HG02885 (cell line): Measurements from ENCODE around the gene BORCS5.
A peak's percentile ranks its signal among the peaks of the same experiment; 100 is the strongest.
"Not testable (repeated sequence)": the region's sequence is repeated elsewhere in the genome, so short reads cannot be mapped to it uniquely, and the experiment has no call there.

Source experiments
- ATAC-seq: cut with Tn5 transposase; IDR thresholded peaks from one replicate; pipeline ENCODE4 v1.9.1; 2021; ENCODE audit warnings: mild to moderate bottlenecking; ENCODE audit not compliant: unreplicated experiment, poor library complexity

The BORCS5 gene

DNA sequence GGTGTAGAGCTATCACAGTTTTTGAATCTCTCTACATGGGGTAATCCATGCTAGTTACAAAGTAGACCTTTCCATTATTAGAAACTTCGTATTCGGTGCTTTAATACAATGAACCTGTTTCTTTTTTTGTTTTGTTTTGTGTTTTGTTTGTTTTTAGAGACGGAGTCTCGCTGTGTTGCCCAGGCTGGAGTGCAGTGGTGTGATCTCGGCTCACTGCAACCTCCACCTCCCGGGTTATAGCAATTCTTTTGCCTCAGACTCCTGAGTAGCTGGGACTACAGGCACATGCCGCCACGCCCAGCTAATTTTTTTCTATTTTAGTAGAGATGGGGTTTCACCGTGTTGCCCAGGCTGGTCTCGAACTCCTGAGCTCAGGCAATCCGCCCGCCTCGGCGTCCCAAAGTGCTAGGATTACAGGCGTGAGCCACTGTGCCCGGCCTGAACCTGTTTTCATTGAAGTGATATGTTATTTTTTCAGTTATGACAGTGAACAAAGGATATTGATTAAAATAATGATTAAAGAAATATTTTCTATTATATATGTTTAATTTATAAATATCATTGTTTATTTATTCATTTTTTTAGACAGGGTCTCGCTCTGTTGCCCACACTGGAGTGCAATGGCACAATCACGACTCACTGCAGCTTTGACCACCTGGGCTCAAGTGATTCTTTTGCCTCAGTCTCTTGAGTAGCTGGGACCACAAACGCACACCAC, 5.3 kb upstream of the BORCS5 start:
- ATAC-seq = not testable (repeated sequence)

DNA sequence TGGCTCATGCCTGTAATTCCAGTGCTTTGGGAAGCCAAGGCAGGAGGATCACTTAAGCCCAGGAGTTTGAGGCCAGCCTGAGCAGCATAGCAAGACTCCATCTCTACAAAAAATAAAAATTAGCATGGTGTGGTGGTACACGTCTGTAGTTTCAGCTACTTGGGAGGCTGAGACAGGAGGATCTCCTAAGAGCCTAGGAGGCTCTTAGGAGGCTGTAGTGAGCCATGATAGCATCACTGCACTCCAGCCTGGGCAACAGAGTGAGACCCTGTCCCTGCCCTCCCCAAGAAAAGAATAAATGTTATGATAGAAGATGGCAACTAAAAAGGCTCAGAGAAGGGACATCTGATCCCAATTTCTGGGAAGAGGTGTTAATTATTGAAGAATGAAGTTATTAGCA, 3.6 kb upstream of the BORCS5 start:
- ATAC-seq = no peak

DNA sequence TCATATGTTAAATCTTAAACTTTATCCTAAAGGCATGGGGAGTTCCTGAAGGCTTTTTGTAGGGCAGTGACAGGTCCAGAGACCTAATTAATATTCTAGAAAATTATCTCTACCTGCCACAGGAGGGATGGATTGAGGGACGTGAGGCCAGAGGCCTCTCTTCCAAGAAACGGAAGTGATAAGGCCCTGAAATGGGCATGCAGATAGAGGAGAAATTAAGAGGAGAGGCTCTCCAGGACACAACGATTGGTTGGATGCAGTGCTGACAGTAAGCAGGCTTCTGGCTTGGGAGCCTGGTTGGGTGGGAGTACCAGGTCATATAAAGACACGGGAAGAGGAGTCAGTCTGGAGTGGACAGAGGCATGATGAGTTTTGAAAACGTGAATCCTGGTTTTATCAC, 3.1 kb upstream of the BORCS5 start:
- no peak for ATAC-seq

DNA sequence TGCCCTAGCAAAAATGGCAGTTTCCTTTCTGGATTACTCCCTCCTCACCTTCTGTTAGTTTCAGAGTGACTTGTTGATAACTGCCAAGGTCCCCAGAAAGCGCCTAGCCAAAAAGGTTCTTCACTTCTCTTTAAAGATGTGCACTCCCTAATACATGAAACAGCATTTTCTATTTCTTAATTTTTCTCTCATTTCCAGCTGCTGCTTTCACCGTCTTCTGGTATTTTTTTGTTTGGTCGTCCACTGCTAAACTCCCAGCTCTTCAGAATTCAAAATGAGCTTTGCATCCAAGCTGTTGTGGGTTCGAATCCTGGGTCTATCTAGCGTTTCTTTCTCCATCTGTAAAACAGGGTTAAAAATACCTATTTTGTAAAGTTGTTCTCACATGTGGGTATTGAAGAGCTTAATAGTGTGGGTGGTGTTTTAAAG, 397 bp upstream of the BORCS5 start:
- ATAC-seq = no peak

DNA sequence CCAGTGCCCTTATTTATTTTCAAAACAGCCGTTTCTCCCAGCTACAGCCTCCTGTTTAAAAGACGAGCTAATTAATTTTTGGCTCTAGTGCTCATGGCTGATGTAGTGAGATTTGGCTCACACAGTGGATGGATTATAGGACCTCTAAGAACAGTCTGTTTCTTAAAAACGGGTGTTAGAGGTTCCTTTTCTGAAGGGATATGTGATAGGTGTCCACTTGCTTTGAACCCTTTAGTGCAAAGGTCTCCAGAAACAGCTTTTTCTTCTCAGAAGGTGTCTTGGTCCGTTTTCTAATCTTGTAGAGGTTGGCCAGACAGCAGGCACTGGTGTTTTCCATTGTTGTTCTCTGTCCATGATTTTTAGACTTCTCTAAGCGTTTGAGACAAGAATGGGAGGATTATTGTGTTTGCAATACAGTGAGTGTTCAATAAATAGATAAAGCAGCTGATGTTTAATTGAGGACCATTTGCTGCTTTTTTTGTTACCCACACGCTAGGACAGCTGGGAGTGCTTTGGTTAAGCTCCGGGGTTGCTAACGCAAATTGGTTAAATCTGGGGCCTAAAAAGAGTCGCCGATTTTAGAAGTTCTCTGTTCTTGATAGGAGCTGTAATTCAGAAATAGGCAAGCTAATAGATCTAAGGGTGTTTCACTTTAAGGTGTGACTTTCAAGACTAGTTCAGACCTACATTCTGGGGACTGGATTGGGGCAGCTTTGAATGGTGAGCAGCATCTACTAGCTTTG, 1.0 kb downstream of the BORCS5 start:
- ATAC-seq = no peak

DNA sequence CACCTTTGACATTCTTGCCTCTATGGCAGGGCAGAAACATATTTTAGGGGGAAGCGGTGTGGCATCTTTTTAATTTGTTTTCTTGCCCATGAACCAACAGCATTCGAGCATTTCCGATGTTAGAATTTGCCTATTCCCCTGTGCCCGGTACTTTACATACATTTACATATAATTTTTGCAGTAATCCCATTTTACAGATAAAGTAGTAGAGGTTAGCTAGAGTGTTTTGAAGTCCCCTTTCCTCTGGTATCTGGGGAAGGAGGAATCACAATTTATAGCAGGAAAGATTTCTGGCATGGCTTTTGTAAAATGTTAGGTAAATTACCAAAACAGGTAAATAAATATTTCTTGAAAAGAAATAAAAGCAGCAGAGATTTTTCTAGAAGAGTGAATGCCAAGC, 1.6 kb downstream of the BORCS5 start:
- no peak for ATAC-seq

DNA sequence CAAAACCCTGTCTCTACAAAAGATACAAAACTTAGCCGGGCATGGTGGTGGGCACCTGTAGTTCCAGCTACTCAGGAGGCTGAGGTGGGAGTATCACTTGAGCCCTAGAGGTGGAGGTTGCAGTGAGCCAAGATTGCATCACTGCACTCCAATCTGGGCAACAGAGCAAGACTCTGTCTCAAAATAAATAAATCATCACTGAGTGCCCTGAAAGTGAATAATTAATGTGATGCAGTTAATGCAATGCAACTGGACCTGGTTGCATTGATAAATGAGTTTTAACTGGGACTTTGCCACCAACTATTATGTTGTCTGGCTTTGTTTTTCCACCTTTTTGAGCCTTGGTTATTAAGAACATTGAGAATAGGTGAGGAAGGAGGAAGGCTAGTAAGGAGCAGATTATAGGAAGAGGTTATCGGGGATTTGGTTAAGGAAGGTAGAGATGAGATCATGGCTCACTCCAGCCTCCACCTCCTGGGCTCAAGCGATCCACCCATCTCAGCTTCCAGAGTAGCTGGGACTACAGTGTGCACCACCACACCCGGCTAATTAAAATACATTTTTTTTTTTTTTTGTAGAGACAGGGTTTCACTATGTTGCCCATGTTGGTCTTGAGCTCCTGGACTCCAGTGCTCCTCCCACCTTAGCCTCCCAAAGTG, 8.0 kb downstream of the BORCS5 start:
- no peak for ATAC-seq

DNA sequence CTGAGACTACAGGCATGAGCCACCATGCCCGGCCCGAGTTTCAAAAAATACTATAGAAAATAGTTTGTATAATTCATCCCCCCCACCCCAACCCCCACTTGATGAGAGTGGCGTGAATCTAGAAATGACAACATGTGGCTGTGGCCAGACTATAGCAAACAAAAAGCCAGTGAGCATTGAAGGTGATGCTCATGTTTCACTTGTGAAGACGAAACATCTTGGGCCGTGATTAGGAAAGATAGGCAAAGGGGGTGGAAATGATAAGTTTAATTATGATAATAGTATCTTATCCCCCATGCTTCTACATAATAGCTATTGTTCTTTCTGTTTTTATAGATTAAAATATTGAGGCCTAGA, 8.5 kb downstream of the BORCS5 start:
- no peak for ATAC-seq

DNA sequence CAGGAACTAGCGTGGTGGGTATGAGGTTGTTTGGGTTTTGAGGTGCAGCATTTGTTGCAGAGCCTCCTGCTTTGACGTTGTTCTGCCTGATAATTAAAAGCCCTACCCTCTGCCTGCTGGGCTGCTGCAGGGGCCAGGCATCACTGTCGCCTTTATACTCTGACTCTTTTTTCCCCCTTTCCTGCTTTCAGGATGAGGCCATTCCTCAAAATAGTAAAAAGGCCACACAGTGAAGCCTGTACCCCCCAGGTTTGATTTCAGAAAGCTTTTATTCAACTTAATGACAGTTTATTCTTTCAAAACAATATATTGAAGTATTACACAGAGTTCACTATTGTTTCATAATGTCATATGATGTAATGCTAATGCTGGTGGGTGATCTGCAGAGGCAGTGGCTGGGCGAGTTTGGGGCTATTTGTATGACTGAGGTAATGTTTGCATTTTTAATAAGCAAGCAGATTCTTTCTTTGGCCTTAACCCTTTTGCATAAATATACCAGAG, 9.1 kb downstream of the BORCS5 start:
- ATAC-seq = no peak

DNA sequence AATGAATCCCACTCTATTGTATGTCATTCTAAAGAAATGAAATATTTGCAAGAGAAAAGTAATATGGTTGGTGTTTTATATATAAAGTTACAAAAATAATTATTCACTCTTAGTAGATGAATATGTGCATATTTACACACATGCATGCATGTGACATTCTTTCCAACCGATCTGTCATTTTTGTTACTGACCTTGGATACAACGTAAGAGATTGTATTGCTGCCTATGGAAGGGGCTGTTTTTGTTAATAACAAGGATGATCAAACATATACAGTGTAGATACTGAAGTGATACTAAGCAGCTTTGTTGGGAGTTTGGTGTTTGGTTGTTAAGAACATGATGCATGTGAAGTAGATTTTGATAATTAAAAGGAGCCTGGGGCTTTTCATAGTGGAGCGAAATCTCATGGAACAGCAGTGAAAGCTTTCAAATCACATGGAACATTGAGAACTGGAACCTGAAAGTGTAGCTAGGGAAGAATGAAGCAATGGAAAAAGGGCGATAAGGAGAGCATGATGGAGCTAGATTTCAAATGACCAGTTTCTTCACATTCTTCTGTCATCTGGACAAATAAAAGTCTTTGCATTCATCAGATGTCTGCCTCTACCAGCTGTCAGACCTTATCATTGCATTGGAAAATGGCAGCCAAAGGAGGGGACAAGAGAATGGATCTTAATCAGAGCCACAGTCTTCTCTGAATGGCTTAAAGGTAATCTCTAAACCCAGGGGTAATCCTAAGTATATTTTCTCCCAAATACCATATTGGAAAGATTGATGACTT, 10.0 kb downstream of the BORCS5 start:
- ATAC-seq = no peak

DNA sequence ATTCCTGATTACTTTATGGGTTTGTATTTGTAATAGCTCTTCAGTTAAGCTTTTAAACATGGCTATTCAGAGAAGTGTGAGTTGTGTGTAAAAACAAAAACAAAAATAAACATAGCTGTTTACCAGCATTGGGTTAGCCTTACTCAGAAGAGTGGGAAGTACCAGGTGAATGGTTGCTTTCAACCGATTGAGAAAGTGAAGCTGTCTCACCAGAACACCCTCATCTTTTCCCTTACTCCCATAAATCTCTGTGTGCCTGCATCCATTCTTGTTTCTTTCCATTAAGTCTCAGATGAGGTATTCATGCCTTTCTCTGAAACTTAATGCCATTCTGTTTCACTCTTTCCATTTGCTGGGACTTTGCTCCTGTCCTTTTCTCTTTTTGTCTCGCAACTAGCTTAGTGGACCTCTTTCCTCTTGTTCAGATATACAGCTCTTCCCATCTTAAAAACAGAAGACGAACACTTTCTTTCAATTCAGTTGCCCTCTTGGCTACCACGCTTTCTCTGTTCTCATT, 10.7 kb downstream of the BORCS5 start:
- ATAC-seq = no peak

DNA sequence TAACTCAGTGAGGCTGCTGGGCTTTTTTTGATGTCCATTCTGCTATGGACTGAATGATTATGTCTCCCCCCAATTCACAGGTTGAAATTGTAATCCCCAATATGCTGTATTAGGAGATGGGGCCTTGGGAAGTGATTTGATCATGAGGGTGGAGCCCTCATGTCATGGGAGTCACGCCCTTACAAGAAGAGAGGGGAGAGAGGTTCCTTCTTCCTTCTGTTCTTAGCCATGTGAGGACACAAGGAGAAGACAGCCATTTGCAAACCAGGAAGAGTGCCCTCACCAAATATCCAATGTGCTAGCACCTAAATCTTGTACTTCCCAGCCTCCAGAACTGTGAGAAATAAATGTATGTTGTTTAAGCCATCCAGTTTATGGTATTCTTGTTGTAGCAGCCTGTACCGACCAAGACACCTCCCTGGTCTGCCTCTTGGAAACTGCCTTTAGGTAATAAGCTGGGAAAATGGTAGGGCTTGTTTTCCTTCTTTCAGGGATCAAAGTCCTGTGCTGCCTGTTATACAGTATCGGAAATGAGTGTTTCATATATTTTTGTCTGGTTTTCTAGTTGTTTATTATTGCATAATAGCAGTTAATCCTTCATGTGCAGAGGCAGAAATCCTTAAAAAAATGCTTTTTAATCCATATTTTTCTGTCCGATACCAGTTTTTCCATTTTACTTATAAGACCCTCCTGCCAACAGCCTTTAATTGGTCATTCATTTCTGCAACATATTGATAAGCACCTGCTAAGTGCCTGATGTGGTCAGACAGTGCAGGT, 16.3 kb downstream of the BORCS5 start:
- ATAC-seq = no peak

DNA sequence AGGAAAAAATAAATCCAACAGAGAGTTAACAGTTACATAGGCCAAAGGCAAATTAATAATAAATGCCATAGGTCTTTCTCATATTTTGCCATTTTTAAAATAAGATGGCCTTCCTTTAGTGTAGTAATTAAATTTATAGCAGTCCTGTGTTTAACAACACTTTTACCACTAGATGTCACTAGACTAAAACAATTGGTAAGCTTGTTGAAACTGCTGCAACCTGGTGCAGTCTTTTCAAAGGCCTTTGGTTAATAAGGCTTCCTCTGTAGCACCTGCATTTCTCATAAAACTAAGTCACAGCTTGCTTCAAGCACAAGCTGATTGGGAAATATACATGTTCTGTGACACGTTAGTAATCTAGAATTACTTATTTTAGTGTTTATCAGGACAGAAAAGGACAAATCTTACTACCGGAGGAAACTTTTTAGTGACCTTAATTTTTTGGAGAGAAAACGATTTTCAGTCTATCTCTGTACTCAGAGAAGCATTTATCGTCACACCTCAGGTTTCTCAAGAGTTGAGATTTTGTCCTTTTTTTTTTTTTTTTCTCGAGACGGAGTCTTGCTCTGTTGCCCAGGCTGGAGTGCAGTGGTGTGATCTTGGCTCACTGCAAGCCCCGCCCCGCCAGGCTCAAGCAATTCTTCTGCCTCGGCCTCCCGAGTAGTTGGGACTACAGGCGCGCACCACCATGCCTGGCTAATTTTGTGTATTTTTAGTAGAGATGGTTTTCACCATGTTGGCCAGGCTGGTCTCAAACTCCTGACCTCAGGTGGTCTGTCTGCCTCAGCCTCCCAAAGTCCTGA, 20.0 kb downstream of the BORCS5 start:
- ATAC-seq = peak; percentile 59

DNA sequence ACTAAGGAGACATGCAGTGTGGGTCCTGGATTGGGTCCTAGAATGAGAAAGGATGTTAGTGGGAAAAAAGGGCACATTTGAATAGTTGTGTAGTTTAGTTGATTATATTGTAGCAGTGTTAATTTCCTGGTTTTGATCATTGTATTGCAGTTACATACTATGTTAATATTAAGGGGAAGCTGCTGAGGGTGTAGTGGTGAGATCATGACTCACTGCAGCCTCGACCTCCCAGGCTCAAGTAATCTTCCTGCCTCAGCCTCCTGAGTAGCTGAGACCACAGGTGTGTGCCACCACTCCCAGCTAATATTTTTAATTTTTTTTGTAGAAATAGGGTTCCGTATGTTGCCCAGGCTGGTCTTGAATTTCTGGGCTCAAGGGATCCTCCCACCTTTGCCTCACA, 21.7 kb downstream of the BORCS5 start:
- no peak for ATAC-seq

DNA sequence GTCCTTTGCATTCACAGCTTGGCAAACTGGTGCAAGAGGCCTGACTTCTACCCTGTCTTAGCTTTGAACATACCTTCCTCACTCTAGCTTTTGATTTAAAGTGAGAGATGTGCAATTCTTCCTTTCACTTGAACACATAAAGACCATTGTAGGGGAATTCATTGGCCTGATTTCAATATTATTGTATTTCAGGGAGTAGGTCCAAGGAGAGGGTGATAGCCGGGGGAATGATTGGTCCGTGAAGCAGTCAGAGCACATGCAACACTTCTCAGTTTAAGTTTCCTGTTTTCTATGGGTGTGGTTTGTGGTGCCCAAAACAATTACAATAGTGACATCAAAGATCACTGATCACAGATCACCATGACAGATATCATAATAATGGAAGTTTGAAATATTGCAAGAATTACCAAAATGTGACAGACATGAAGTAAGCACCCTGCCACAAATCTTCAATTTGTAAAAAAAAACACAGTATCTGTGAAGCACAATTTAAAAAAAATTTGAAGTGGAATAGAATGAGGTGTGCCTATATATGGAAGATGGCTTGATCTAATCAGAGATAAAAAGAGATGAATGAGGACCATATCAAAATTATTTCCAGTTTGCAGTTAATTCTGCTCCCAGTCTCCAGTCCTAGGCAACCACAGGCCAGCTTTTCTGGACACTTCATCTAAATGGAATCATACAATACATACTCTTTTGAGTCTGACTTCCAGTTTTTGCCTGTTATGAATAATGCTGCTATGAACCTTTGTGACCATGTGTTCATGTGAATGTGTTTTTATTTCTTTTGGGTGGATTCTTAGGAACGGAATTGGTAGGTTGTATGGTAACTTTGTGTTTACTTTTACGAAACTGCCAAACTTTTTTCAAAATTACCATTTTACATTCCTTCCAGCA, 23.2 kb downstream of the BORCS5 start:
- ATAC-seq = no peak

DNA sequence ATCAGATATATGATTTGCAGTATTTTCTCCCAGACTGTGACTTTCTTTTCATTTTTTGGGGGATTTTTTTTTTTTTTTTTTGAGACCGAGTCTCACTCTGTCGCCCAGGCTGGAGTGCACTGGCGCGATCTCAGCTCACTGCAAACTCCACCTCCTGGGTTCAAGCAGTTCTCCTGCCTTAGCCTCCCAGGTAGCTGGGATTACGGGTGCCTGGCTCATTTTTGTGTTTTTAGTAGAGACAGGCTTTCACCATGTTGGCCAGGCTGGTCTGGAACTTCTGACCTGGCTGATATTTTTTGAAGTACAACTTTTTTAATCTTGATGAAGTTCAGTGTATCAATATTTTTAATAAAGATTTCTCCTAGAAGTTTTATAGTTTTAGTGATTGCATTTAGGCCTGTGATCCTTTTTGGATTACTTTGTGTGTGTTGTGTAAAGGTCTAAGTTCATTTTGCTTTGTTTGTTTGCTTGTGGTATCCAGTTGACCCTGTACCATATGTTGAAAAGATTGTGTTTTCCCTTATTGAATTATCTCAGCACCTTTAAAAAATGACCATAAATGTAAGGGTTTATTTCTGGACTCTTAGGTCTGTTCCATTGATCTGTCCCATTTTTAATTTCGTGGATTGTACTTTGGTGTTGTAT, 24.2 kb downstream of the BORCS5 start:
- no peak for ATAC-seq

DNA sequence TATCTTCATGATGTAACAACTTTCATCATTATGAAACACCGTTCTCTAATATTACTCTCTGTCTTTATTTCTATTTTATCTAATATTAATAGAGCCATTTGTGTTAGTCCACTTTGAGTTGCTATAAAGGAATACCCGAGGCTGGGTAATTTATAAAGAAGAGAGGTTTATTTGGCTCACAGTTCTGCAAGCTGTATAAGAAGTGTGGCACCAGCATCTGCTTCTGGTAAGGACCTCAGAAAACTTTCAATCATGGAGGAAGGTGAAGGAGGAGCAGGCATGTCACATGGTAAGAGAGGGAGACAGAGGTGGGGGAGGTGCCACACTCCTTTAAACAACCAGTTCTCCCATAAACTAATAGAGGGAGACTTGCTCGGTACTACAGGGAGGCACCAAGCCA, 25.1 kb downstream of the BORCS5 start:
- no peak for ATAC-seq
